Embryonic facial prominence (tissue), 1 donor: ENCODE measurements around the gene TEDC1.

Experiments used
- DNase-seq: peaks from one replicate; pipeline ENCODE4 v3.0.0-alpha.2; 2016; ENCODE audit errors: extremely low spot score

TEDC1 gene

DNA sequence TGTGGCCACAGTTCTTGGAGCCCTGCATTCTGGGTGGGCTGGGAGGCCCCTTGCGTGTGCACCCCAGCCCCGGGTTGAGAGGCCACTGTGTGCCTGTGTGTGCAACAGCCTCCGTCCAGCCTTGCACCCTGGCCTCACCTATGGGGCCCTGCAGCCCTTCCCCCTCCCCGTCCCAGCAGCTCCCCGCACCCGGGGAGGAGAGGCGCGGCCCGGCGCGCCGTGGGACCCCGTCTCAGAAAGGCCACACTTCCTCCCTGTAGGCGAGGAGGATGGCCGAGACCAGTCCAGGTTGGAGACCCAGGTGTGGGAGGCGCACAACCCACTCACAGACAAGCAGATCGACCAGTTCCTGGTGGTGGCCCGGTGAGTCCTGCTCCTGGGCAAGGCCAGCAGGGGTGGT is 33.0 kb upstream of the TEDC1 start:
- DNase-seq = no peak

DNA sequence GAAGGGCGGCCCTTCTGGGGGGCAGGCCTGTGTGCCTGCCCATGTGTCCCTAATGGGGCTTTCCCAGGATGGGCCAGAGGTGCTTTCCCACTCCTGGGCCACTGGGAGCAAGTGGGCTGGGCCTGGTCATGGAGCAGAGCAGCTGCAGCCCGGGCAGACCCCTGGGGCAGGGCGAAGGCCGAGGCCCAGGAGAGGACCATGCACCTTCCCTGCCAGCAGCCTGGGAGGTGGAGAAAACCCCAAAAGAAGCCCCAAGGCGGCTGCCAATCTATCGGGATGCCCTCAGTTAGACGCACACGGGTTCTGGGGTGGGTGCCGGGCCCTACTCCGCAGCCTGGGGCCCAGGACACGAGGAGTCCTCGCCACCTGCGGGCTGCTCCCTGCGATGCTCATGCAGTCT is 32.5 kb upstream of the TEDC1 start:
- no peak for DNase-seq

DNA sequence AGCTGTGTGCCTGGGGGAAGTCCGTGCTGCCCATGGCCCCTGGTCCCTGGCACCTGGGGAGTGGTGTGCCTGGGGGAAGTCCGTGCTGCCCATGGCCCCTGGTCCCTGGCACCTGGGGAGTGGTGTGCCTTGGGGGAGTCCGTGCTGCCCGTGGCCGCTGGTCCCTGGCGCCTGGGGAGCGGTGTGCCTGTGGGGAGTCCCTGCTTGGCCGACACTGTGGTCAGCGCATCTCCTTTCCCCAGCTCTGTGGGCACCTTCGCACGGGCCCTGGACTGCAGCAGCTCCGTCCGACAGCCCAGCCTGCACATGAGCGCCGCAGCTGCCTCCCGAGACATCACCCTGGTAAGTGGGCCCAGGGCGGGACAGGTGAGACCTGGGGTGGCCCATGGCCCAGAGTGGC is 30.9 kb upstream of the TEDC1 start:
- no peak for DNase-seq

DNA sequence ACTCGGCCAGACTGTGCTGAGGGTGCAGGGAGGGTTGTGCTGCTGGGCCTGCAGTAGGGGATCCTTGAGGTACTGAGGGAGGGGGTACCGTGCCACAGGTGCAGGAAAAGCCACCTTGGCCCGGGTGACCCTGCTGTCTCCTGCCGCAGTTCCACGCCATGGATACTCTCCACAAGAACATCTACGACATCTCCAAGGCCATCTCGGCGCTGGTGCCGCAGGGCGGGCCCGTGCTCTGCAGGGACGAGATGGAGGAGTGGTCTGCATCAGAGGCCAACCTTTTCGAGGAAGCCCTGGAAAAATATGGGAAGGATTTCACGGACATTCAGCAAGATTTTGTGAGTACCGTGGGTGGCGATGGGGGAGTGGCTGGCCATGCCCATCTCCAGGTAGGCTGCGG is 30.4 kb upstream of the TEDC1 start:
- DNase-seq = no peak

DNA sequence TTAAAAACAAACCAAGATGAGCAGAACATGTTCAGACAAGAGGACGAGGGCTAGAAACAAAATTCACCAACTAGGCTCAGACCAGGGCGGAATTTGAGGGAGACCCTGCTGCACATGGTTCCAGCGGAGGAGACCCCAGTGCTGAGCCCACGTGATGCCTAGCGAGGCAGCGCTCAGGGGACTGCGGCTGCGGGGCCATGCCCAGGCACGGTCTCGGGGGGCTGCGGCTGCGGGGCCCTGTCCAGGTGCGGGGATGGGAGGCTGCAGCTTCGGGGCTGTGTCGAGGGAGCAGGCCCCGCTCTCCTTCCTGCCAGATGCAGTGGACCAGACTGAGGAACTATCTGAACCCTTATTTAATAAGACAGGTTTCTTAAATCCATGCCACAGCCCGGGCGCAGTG is 29.1 kb upstream of the TEDC1 start:
- DNase-seq = no peak

GRCh38 chr14:105464501-105464900 is 26.5 kb upstream of the TEDC1 start:
- no peak for DNase-seq

- no peak for DNase-seq
These were observed 25.6 kb upstream of the TEDC1 start for GRCh38 chr14:105465209-105466031.

GRCh38 chr14:105466531-105467248 is 24.4 kb upstream of the TEDC1 start:
- DNase-seq = no peak

GRCh38 chr14:105467249-105467941 is 23.7 kb upstream of the TEDC1 start:
- no peak for DNase-seq

DNA sequence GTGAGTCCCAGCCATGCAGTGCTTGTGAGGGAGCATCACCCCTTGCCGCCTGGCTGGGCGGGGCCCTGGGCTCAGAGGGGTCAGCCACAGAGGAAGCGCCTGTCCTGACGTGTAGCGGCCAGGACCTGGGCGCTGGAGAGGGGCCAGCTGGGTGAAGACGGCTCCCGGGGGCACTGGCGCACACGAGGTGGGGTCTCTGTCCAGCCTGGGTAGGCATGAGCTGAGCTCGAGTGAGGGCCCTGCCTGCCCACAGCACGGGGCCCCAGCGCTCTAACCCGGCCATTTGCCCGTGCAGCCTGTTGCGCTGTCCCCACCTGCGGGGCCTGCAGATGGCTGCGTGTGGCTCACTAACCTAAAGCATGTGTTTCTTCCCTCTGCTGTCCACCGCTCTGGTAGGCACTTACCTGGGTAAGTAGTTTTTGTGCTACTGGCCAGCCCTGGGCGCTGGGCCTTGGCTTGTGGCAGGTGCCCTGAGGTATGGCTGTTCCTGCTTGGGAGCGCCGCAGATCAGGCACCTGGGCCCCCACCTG is 23.0 kb upstream of the TEDC1 start:
- no peak for DNase-seq

DNA sequence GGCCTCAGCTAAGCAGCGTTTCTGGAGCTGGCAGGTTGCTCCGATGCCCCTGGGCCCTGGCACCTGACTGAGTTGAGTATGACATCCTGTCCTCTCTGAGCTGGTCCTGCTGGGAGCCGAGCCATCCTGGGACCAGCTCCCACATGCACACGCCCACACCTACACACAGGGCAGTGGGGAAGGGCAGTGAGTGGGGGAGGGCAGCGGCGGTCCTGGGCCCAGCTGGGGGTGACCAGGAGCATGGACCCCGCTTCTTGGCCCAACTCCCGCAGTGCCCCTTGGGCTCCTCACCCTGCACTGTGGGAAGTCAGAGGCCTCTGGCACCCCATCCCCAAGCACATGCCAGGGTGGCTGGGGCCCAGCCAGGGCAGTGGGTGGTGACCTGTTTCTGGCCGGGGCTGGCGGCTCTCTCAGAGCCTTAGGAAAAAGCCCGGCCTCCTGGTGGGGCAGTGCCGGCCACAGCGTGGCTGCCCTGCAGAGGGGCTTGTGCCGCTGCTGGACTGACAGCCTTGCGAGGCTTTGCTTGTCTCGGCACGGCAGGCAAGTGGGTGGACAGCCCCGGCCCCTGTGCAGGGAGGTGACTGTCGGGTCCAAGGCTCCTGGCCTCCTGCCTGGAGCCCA is 22.3 kb upstream of the TEDC1 start:
- DNase-seq = no peak

- DNase-seq = no peak
These were observed 21.3 kb upstream of the TEDC1 start for GRCh38 chr14:105469456-105470349.

GRCh38 chr14:105470350-105471296 is 20.4 kb upstream of the TEDC1 start:
- DNase-seq = no peak

DNA sequence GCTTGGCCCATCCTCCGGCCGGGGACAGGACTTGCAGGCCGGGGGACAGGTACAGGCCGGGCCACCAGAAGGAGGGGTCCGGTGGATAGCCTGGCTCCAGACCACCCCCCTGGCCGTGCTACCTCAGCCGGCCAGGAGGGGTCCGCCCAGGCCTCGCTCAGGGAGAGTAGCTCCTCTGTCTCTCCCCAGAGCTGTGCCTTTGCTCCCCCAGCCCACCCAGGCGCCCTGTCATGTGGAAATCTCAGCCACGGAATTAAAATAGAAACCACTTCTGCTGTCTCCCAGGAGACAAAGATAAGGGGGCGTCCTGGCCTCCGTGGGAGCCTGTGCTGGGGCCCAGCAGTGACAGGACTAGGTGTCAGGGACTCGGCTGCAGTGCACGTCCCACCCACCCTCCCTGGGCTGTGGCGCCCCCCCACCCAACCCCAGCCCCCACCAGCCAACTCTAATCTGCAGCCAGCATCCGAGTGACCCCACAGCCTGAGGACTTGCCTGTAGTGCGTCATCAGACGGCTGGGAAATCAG is 19.7 kb upstream of the TEDC1 start:
- no peak for DNase-seq

DNA sequence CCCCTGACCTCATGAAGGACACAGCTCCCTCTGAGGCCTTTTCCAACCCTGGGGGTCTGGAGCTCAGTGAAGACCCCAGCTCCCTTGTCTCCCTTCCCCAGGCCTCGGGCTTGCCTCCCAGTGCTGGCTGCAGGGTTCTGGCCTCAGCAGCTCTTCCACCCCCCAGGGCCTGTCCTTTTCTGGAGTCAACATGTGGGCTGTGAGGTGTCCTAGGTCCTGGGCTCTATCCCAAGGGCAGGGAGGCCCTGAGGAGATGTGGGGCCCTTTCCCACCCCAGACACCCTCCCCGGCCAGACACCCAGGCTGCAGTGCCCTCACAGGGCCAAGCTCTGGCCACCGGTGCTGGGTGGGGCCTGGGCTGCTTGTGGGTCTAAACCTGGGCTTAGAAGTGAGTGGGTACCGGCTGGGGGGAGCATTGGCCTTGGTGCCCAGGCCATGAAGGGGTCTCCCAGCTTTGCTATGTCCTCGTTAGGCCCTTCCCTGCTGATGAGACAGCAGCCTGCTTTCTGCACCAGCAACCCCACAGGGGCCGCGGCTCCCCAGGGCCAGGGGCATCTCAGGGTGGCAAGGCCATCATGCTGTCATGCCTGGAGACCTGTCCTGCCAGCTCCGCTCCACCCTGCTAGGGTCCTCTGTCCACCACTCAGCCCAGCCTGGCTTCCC is 19.1 kb upstream of the TEDC1 start:
- no peak for DNase-seq

- no peak for DNase-seq
These were observed 18.5 kb upstream of the TEDC1 start for GRCh38 chr14:105472486-105472991.

DNA sequence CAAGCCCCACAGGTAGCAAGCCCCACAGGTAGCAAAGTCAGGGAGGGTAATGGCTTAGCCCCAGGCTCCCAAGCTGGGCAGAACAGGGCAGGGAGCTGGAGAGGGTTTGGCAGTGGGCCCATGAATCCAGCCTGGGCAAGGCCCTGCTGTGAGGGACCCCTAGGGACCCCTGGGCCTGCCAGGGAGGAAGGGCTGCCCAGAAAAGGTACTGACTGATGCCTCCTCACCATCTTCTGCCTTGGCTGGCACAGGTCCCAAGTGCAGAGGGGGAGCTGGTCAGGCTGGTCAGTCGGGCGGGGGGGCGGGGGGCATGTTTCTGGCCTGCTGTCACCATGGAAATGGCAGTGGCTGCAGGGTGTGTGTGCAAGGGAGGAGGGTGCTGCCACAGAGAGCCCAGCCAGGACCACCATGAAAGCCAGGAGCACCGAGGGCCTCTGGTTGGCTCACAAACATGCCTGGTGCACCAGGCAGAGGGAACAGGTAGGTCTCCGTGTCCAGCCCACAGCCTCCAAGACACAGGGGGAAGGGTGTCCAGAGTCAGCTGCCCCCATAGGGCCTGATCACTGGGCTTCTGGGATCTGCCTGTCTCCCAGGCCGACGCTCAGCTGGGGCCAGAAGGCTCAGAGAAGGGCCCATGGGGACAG is 17.9 kb upstream of the TEDC1 start:
- DNase-seq = no peak
